ENCODE results near the gene SURF4. TPM values are rescaled to one million over a fixed set of nuclear protein-coding genes. Genes with fewer than 3 reads are reported as not detected.

Gene SURF4
- total and polyA plus RNA-seq, 4 donors, result 103 to 144 (median 118) TPM

- WGBS (ENCODE audit: insufficient coverage), result 92% methylated on average over 15 of the region's 15 CpGs
- no peak overlapping the region for H3K27ac ChIP-seq (ENCODE audit: low read depth, low read length)
- H3K4me1 ChIP-seq (ENCODE audit: control insufficient read depth, insufficient read depth, low read length), result peaks cover 31% of the 10 kb centered on the region
- no peak for DNase-seq (ENCODE audit: low read depth in 4 of 6, low spot score in 6 of 6)
- peaks cover 67% of the 10 kb centered on the region for H3K36me3 ChIP-seq (ENCODE audit: control insufficient read depth, insufficient read depth, low read length)
- H3K27me3 ChIP-seq (ENCODE audit: control insufficient read depth, insufficient read depth, low read length), result no peaks in the 10 kb centered on the region
- H3K9me3 ChIP-seq (ENCODE audit: control insufficient read depth, insufficient read depth, low read length), result no peaks in the 10 kb centered on the region
- no peak overlapping the region for H3K4me3 ChIP-seq (ENCODE audit: low read depth, low read length)
Observed at GRCh38 chr9:133349965-133350616, 25.8 kb downstream of the SURF4 start.

GRCh38 chr9:133348718-133349573 lies 26.9 kb downstream of the SURF4 start:
- peaks cover 27% of the 10 kb centered on the region for H3K4me1 ChIP-seq (ENCODE audit: control insufficient read depth, insufficient read depth, low read length)
- peaks cover 71% of the 10 kb centered on the region for H3K36me3 ChIP-seq (ENCODE audit: control insufficient read depth, insufficient read depth, low read length)
- WGBS (ENCODE audit: insufficient coverage), result 15% methylated on average over 23 of the region's 25 CpGs
- H3K9me3 ChIP-seq (ENCODE audit: control insufficient read depth, insufficient read depth, low read length), result no peaks in the 10 kb centered on the region
- no peak for DNase-seq (ENCODE audit: low read depth in 4 of 6, low spot score in 6 of 6)
- peak overlapping the region; percentile 99 for H3K4me3 ChIP-seq (ENCODE audit: low read depth, low read length)
- H3K27me3 ChIP-seq (ENCODE audit: control insufficient read depth, insufficient read depth, low read length), result no peaks in the 10 kb centered on the region
- H3K27ac ChIP-seq (ENCODE audit: low read depth, low read length), result peak overlapping the region; percentile 93

- under 1% methylated on average over 60 of the region's 64 CpGs for WGBS (ENCODE audit: insufficient coverage)
Observed at GRCh38 chr9:133347985-133348717, 27.7 kb downstream of the SURF4 start, which contains the start of the genes MED22 and RPL7A. Gene MED22, minus strand, starts transcription at chr9:133348131. Its CDS starts 1,469 bp downstream, at chr9:133346662. Gene RPL7A, plus strand, starts transcription at chr9:133348218. Its CDS starts 26 bp downstream, at chr9:133348244.

GRCh38 chr9:133347515-133347984 lies 28.3 kb downstream of the SURF4 start:
- H3K27me3 ChIP-seq (ENCODE audit: control insufficient read depth, insufficient read depth, low read length), result no peaks in the 10 kb centered on the region
- no peak for DNase-seq (ENCODE audit: low read depth in 4 of 6, low spot score in 6 of 6)
- H3K4me1 ChIP-seq (ENCODE audit: control insufficient read depth, insufficient read depth, low read length), result peaks cover 27% of the 10 kb centered on the region
- H3K4me3 ChIP-seq (ENCODE audit: low read depth, low read length), result peak overlapping the region; percentile 99
- H3K27ac ChIP-seq (ENCODE audit: low read depth, low read length), result peak overlapping the region; percentile 93
- H3K9me3 ChIP-seq (ENCODE audit: control insufficient read depth, insufficient read depth, low read length), result no peaks in the 10 kb centered on the region
- H3K36me3 ChIP-seq (ENCODE audit: control insufficient read depth, insufficient read depth, low read length), result peaks cover 73% of the 10 kb centered on the region
- WGBS (ENCODE audit: insufficient coverage), result under 1% methylated on average over 24 of the region's 41 CpGs

More at GRCh38 chr9:133347985-133348717, 27.7 kb downstream of the SURF4 start, which contains the start of the genes MED22 and RPL7A:
- Histone ChIP-seq H3K4me3 (ENCODE audit: low read depth, low read length) (peak within 1 kb of the TSS; percentile 99), H3K4me1 (ENCODE audit: control insufficient read depth, insufficient read depth, low read length) (peaks cover 27% of the 10 kb centered on the region), H3K36me3 (ENCODE audit: control insufficient read depth, insufficient read depth, low read length) (peaks cover 73% of the 10 kb centered on the region), H3K27ac (ENCODE audit: low read depth, low read length) (peak within 1 kb of the TSS; percentile 93), H3K9me3 (ENCODE audit: control insufficient read depth, insufficient read depth, low read length) (no peaks in the 10 kb centered on the region), H3K27me3 (ENCODE audit: control insufficient read depth, insufficient read depth, low read length) (no peaks in the 10 kb centered on the region)
- DNase-seq (ENCODE audit: low read depth in 4 of 6, low spot score in 6 of 6), result peak; percentile 90 to 99 (median 94)

GRCh38 chr9:133346021-133346785 lies 29.7 kb downstream of the SURF4 start:
- peaks cover 27% of the 10 kb centered on the region for H3K4me1 ChIP-seq (ENCODE audit: control insufficient read depth, insufficient read depth, low read length)
- H3K27ac ChIP-seq (ENCODE audit: low read depth, low read length), result no peak overlapping the region

GRCh38 chr9:133345596-133345995 lies 30.3 kb downstream of the SURF4 start:
- no peaks in the 10 kb centered on the region for H3K9me3 ChIP-seq (ENCODE audit: control insufficient read depth, insufficient read depth, low read length)
- no peak for DNase-seq (ENCODE audit: low read depth in 4 of 6, low spot score in 6 of 6)
- no peaks in the 10 kb centered on the region for H3K27me3 ChIP-seq (ENCODE audit: control insufficient read depth, insufficient read depth, low read length)
- WGBS (ENCODE audit: insufficient coverage), result 92% methylated on average over 6 of the region's 6 CpGs
- peaks cover 27% of the 10 kb centered on the region for H3K4me1 ChIP-seq (ENCODE audit: control insufficient read depth, insufficient read depth, low read length)
- H3K36me3 ChIP-seq (ENCODE audit: control insufficient read depth, insufficient read depth, low read length), result peaks cover 76% of the 10 kb centered on the region
- no peak overlapping the region for H3K27ac ChIP-seq (ENCODE audit: low read depth, low read length)
- no peak overlapping the region for H3K4me3 ChIP-seq (ENCODE audit: low read depth, low read length)

More at GRCh38 chr9:133346021-133346785, 29.7 kb downstream of the SURF4 start:
- no peaks in the 10 kb centered on the region for H3K27me3 ChIP-seq (ENCODE audit: control insufficient read depth, insufficient read depth, low read length)
- peak overlapping the region; percentile 99 for H3K4me3 ChIP-seq (ENCODE audit: low read depth, low read length)
- 71% methylated on average over 15 of the region's 15 CpGs for WGBS (ENCODE audit: insufficient coverage)
- DNase-seq (ENCODE audit: low read depth in 4 of 6, low spot score in 6 of 6), result no peak
- H3K9me3 ChIP-seq (ENCODE audit: control insufficient read depth, insufficient read depth, low read length), result no peaks in the 10 kb centered on the region
- peaks cover 75% of the 10 kb centered on the region for H3K36me3 ChIP-seq (ENCODE audit: control insufficient read depth, insufficient read depth, low read length)

- H3K4me3 ChIP-seq (ENCODE audit: low read depth, low read length), result no peak overlapping the region
- H3K4me1 ChIP-seq (ENCODE audit: control insufficient read depth, insufficient read depth, low read length), result peaks cover 27% of the 10 kb centered on the region
- WGBS (ENCODE audit: insufficient coverage), result over 99% methylated on average over 12 of the region's 12 CpGs
- no peaks in the 10 kb centered on the region for H3K27me3 ChIP-seq (ENCODE audit: control insufficient read depth, insufficient read depth, low read length)
- no peak overlapping the region for H3K27ac ChIP-seq (ENCODE audit: low read depth, low read length)
- H3K9me3 ChIP-seq (ENCODE audit: control insufficient read depth, insufficient read depth, low read length), result no peaks in the 10 kb centered on the region
- H3K36me3 ChIP-seq (ENCODE audit: control insufficient read depth, insufficient read depth, low read length), result peaks cover 76% of the 10 kb centered on the region
- no peak for DNase-seq (ENCODE audit: low read depth in 4 of 6, low spot score in 6 of 6)
Observed at GRCh38 chr9:133344979-133345378, 30.9 kb downstream of the SURF4 start.

- peaks cover 23% of the 10 kb centered on the region for H3K4me1 ChIP-seq (ENCODE audit: control insufficient read depth, insufficient read depth, low read length)
- WGBS (ENCODE audit: insufficient coverage), result 97% methylated on average over 17 of the region's 19 CpGs
- peaks cover 79% of the 10 kb centered on the region for H3K36me3 ChIP-seq (ENCODE audit: control insufficient read depth, insufficient read depth, low read length)
- H3K27me3 ChIP-seq (ENCODE audit: control insufficient read depth, insufficient read depth, low read length), result no peaks in the 10 kb centered on the region
- no peak overlapping the region for H3K4me3 ChIP-seq (ENCODE audit: low read depth, low read length)
- no peak overlapping the region for H3K27ac ChIP-seq (ENCODE audit: low read depth, low read length)
- DNase-seq (ENCODE audit: low read depth in 4 of 6, low spot score in 6 of 6), result no peak
- H3K9me3 ChIP-seq (ENCODE audit: control insufficient read depth, insufficient read depth, low read length), result no peaks in the 10 kb centered on the region
Observed at GRCh38 chr9:133344071-133344470, 31.8 kb downstream of the SURF4 start.

Measured in spinal cord (tissue), 10 donors.